ENCODE results near the gene BAG2. TPM values are rescaled to one million over a fixed set of nuclear protein-coding genes. Genes with fewer than 3 reads are reported as not detected.

The BAG2 gene
- polyA plus RNA-seq, 12 donors, result 6.9 to 13.8 (median 11.4) TPM; not detected in 1

DNA sequence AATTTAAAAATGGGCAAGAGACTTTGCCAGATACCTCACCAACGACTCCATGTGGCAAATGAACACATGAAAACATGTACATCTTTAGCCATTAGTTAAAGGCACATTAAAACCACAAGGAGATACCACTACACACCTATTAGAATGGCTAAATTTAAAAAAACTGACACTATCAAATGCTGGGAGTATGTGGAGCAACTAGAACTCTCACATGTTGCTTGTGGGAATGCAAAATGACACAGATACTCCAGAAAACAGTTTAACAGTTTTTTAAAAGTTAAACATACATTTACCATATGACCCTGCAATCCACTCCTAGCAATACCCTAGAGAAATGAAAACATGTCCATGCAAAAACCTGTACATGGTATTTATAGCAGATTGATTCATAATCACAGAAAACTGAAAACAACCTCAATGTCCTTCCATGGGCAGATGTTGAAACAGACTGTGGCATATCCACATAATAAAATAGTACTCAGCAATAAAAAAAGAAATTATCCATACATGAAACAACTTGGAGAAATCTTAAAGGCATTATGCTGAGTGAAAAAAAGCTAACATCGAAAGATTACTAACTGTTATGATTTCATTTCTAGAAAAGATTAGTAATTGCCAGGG, 48.1 kb downstream of the BAG2 start:
- DNase-seq, result no peak

DNA sequence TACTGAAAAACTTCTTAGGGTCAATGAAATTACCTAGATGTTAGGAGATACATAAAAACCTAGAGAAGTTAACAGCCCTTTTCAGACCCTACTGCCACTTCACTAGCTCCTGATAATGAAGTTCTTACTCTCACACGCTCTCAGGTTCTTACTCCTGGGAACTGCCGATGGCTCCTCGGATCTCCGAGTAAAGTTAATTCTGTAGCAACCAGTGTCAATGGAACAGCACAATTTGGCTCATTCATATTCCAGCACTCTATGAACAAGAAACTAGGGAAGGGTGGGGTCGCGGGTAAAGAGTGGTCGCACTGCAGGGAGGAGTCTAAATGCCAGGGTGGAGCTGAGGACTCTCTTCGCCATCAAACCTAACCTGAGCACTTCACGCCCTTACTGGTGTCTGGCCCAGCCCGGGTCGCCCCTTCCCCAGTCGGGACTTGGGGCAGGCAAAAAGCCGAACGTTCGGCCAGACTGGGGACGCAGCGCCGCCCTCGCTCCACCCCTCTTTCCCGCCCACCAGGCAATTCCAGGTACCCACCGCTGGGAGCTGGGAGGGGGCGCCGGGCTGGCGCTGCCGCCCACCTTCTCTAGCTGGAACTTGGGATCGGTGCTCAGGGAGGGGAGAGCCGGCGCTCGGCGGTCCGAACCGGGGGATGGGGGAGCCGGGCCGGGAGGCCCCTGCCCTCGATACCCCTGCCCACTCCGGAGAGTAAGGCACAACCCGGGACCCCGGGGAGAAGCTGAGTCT, 49.2 kb downstream of the BAG2 start:
- DNase-seq, result peak; percentile 69

DNA sequence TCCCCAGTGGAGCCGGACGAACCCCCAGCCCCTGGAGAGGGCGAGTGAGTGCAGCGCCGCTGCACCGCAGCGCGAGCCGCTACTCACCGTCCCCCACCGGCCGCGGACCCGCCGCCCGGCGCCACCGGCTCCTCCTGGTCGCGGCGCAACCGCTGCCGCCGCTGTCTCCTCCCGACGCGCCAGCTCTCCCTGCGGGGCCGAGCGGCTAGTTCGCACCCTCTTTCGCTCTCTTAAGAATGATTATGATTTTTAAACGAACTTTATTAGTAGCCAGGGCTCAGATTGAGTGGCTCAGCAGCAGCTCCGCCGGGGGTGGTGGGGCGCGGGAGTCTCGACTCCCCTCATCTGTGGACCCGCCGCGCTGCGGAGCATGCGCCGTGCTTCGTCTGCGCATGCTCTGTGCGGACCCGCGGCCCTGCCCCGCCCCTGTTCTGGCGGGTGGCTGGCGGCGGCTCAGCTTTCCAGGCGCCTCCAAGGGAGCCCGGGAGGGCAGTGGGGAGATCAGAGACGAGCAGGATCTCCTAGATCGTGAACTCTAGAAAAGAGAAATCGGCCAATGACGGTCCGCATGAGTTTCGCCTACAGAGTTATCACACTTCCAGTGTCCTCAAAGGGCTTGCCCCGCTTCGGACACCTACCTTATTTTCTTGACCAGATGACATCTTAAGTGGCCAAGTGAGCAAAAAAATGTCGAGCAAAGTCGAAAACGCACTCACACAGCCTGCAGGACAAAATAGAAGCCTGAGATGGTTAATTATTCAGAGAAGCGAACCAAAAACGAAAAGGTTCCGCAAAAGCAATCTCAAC, 50.0 kb downstream of the BAG2 start, which contains the start of gene RAB23:
RAB23 (minus strand) TSS at position 372 of the 807 bp plus-strand sequence. CDS start 11,927 bp downstream, outside the sequence.
- peak; percentile 91 for DNase-seq

DNA sequence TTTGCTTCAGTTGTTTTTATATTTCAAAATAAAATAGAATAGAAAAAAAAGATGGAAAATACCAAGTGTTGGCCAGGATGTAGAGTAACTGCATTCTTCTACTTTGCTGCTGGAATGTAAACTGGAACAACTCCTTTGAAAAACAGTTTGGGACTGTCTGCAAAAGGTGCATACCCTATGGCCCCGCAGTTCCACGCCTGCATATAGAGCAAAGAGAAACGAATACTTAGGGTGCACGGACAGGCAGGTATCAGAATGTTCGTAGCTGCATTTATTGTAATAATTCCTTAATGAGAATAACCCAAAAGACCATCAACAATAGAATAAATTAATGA, 50.6 kb downstream of the BAG2 start:
- DNase-seq, result no peak

DNA sequence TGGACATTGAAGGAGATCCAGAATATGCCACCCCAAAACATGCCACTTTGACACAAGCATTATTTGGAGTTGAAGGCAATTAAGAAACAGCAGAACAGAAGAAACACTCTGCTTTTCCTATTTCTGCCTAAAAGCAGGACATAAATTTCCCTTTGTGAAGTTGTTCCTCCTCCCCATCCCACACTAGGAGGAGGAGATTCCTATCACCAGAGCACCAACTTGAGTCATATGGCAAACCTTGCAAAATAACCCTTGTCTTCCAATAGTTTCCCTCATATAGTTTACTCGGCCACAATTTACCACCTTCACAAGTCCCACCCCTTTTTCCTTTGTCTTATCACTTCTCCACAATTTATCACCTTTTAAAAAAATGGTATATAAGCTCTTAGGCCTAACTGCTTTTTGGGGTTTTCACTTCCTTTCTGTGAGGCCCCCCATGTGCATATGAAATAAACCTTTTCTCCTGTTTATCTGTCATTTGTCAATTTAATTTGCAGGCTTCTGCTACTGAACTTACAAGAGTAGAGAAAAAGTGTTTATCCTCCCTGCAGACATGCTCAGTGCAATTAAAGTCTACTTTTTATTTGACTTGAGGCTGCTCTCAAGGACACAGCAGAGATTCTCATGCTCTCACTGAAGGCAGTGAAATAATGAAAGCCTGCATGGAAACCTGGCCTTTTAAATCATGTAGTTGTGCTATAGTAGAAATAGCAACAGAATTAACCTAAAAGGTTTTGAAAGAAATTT, 52.8 kb downstream of the BAG2 start:
- DNase-seq, result no peak

DNA sequence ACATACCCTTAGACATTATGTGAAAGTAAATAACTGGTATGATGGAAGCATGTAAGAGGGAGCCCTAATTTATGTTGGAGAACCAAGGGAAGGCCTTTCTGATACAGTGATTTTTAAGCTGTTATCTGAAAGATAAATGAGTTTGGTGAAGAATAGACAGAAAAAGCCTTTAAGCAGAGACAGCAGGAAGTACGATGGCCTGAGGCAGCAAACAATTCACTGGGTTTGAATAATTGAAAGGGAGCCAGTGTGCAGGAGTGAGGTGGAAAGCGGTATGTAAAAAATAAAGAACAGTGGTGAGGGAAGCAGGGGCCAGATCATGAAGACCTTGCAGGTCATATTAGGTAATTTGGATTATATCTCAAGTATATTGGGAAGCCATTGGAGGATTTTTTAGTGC, 54.1 kb downstream of the BAG2 start:
- DNase-seq, result no peak

Other genes with a start within 250 kb of the BAG2 start
- gene BEND6, start 217.2 kb upstream of the BAG2 start, polyA plus RNA-seq (ENCODE audit: insufficient read length in 12 of 12), result 1 to 10 TPM in 2 of 12 donors, under 1 TPM in 8, not detected in 2; 0.15 to 3.8 (median 0.48) TPM
- 10 to 100 TPM in 11 of 12 donors, not detected in 1; 10.8 to 38.7 (median 16.1) TPM for gene KIAA1586, start 125.6 kb upstream of the BAG2 start, polyA plus RNA-seq (ENCODE audit: insufficient read length in 12 of 12)
- gene ZNF451, start 82.1 kb upstream of the BAG2 start, polyA plus RNA-seq (ENCODE audit: insufficient read length in 12 of 12), result 10 to 100 TPM; 20.3 to 67.9 (median 25.4) TPM
- gene RAB23, start 50.0 kb downstream of the BAG2 start, polyA plus RNA-seq (ENCODE audit: insufficient read length in 12 of 12), result 10 to 100 TPM in 11 of 12 donors, not detected in 1; 11.9 to 29.1 (median 16.0) TPM
- gene PRIM2, start 145.3 kb downstream of the BAG2 start, polyA plus RNA-seq (ENCODE audit: insufficient read length in 12 of 12), result 10 to 100 TPM in 1 of 12 donors, 1 to 10 TPM in 10, not detected in 1; 5.7 to 14.4 (median 8.3) TPM